Caco-2 (cell line): Measurements from ENCODE around the gene ARHGEF7. TPM values are rescaled to one million over a fixed set of nuclear protein-coding genes. Genes with fewer than 3 reads are reported as not detected.

Experiments
- BruUV-seq: library from RNA; stranded (reverse); fragments of 400-500 nt; replicated peaks from 2 replicates; lab custom pipeline; 2021; lab: Mats Ljungman, UMichigan
- CTCF ChIA-PET: fragments of 300-600 bp; sonication (Branson Sonifier 250); formaldehyde crosslinking; loops from one replicate; lab custom pipeline; 2022; ENCODE audit warnings: antibody characterized with exemption; lab: Charles Lee
- POLR2A ChIA-PET: fragments of 300-600 bp; sonication (Branson Sonifier 250); formaldehyde crosslinking; loops from one replicate; lab custom pipeline; 2022; ENCODE audit warnings: antibody characterized with exemption; lab: Charles Lee
- DNase-seq, 2 experiments: peaks; one replicate each; pipeline versions ENCODE4 v3.0.0 to v3.0.0-alpha.2; 2020 to 2022
- H3K27me3 ChIP-seq: replicated peaks from 2 replicates; pipeline ENCODE4 v1.6.0; 2011; ENCODE audit warnings: low read length; ENCODE audit not compliant: control insufficient read depth, insufficient read depth
- H3K36me3 ChIP-seq: 2 replicates; pipeline ENCODE4 v1.5.1; 2011; ENCODE audit warnings: low read length; ENCODE audit not compliant: control insufficient read depth, insufficient read depth
- H3K4me1 ChIP-seq: fragments of 250-450 bp; sonication (Bioruptor Pico); 2 replicates; pipeline ENCODE4 v1.5.1; 2020; ENCODE audit warnings: mild to moderate bottlenecking
- H3K4me3 ChIP-seq: 2 replicates; pipeline ENCODE4 v1.5.1; 2011; ENCODE audit warnings: low read depth, mild to moderate bottlenecking, control low read depth, low read length
- H3K9me3 ChIP-seq: fragments of 250-450 bp; sonication (Bioruptor Pico); 2 replicates; pipeline ENCODE4 v1.5.1; 2020; ENCODE audit warnings: mild to moderate bottlenecking, moderate library complexity
- H3K27ac Mint-ChIP-seq: one replicate; pipeline ENCODE4 v1.8.0; 2022; ENCODE audit warnings: mixed read lengths; ENCODE audit not compliant: unreplicated experiment
- H3K27me3 Mint-ChIP-seq: one replicate; pipeline ENCODE4 v1.8.0; 2022; ENCODE audit warnings: mixed read lengths; ENCODE audit not compliant: insufficient read depth, unreplicated experiment
- H3K36me3 Mint-ChIP-seq: one replicate; pipeline ENCODE4 v1.8.0; 2022; ENCODE audit warnings: mild to moderate bottlenecking, mixed read lengths; ENCODE audit not compliant: insufficient read depth, unreplicated experiment
- H3K4me1 Mint-ChIP-seq: one replicate; pipeline ENCODE4 v1.8.0; 2022; ENCODE audit warnings: low read depth, mixed read lengths; ENCODE audit not compliant: unreplicated experiment
- H3K4me3 Mint-ChIP-seq: one replicate; pipeline ENCODE4 v1.8.0; 2022; ENCODE audit warnings: mild to moderate bottlenecking, moderate library complexity, mixed read lengths; ENCODE audit not compliant: unreplicated experiment
- H3K9me3 Mint-ChIP-seq: one replicate; pipeline ENCODE4 v1.8.0; 2022; ENCODE audit warnings: mixed read lengths; ENCODE audit not compliant: unreplicated experiment
- intact Hi-C: fragments of 100-400 bp; cut with micrococcal nuclease; formaldehyde crosslinking; loops from one replicate; pipeline ENCODE4 v1.10.0; 2022; ENCODE audit not compliant: unreplicated experiment
- total RNA-seq: library from RNA; stranded (reverse); gene quantifications from 2 replicates; pipeline ENCODE4 v1.2.3, GENCODE V29; 2022
- TF ChIP-seq, protein P1 (sequence below), 2 experiments: fragments of 200-600 bp in 1 of 2; IDR thresholded peaks; 1 replicate in 1 of 2; 2 replicates in 1 of 2; pipeline versions ENCODE4 v1.5.1 to v1.8.0; 2011 to 2022; ENCODE audit warnings: antibody characterized with exemption in 1 of 2, control low read depth in 1 of 2, inconsistent platforms in 1 of 2, low read depth in 1 of 2, low read length in 1 of 2, mild to moderate bottlenecking in 1 of 2, moderate library complexity in 1 of 2; ENCODE audit not compliant: insufficient read depth in 1 of 2, severe bottlenecking in 1 of 2, unreplicated experiment in 1 of 2

The ARHGEF7 gene
- total RNA-seq, 1 experiment from 2014 or later: 60.5 TPM

DNA sequence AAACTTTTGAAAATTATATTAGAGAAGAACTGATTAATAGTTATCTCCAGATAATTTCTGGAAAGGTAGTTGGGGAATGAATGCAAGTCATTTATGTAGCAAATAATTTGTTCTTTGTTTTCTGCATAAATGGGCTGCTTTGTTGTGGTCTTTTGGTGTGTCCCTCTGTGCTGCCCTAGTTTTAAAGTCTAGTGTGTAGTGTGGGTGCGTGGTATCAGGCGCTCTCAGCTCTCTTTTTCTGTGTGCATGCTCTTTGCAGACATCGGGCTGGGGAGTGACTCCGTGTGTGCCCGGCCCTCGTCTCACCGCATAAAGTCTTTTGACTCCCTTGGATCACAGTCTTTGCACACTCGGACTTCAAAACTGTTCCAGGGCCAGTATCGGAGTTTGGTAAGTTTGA lies 94.5 kb downstream of the ARHGEF7 start:
- Mint-ChIP-seq H3K4me1 (peaks cover 31% of the 10 kb centered on the region), H3K9me3 (no peaks in the 10 kb centered on the region), H3K4me3 (no peak overlapping the region), H3K36me3 (peaks cover 37% of the 10 kb centered on the region), H3K27ac (no peak overlapping the region), H3K27me3 (no peaks in the 10 kb centered on the region)
- DNase-seq: no peak
- ChIA-PET CTCF (no interaction called here), POLR2A (no interaction called here)
- no TSS peak for BruUV-seq
- Histone ChIP-seq H3K4me3 (no peak overlapping the region), H3K9me3 (no peaks in the 10 kb centered on the region), H3K36me3 (no peaks in the 10 kb centered on the region; the same call in 1 of the 2 replicates), H3K27me3 (no peaks in the 10 kb centered on the region), H3K4me1 (peaks cover 21% of the 10 kb centered on the region)
- TF ChIP-seq, protein P1, sequence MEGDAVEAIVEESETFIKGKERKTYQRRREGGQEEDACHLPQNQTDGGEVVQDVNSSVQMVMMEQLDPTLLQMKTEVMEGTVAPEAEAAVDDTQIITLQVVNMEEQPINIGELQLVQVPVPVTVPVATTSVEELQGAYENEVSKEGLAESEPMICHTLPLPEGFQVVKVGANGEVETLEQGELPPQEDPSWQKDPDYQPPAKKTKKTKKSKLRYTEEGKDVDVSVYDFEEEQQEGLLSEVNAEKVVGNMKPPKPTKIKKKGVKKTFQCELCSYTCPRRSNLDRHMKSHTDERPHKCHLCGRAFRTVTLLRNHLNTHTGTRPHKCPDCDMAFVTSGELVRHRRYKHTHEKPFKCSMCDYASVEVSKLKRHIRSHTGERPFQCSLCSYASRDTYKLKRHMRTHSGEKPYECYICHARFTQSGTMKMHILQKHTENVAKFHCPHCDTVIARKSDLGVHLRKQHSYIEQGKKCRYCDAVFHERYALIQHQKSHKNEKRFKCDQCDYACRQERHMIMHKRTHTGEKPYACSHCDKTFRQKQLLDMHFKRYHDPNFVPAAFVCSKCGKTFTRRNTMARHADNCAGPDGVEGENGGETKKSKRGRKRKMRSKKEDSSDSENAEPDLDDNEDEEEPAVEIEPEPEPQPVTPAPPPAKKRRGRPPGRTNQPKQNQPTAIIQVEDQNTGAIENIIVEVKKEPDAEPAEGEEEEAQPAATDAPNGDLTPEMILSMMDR (IDR thresholded peaks at IDR 0.05; ENCODE audit: insufficient read depth in 1 of 2, low read depth in 1 of 2, low read length in 1 of 2, severe bottlenecking in 1 of 2, unreplicated experiment in 1 of 2): no peak
- intact Hi-C loops: no loop called here

DNA sequence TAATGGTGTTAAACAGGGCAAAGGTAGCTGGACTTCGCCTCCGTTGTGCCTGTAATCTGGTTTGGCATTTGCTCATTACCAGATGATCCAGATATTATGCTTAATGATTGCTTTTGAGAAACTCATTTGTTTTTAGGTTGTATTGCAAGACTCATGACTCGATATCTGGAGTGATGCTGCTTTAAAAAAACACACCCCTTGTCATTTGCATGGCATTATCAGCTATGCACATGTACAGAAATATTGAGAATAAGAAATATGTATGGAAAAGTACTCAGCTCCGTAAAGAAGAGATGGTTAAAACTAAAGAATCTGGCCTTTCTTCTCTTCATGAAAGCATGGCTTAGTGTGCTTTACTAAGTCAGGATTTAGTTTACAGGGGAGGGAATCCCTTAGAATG lies 95.0 kb downstream of the ARHGEF7 start:
- no peaks in the 10 kb centered on the region for H3K9me3 ChIP-seq
- ChIA-PET CTCF (no interaction called here), POLR2A (no interaction called here)
- Mint-ChIP-seq H3K4me1 (peaks cover 27% of the 10 kb centered on the region), H3K27ac (peak overlapping the region; percentile 76), H3K4me3 (no peak overlapping the region), H3K9me3 (no peaks in the 10 kb centered on the region), H3K27me3 (no peaks in the 10 kb centered on the region), H3K36me3 (peaks cover 37% of the 10 kb centered on the region)
- no peak overlapping the region for H3K4me3 ChIP-seq
- no peaks in the 10 kb centered on the region; the same call in 1 of the 2 replicates for H3K36me3 ChIP-seq
- no TSS peak for BruUV-seq
- intact Hi-C loops: no loop called here
- no peak for DNase-seq
- peaks cover 20% of the 10 kb centered on the region for H3K4me1 ChIP-seq
- TF ChIP-seq, protein P1 (IDR thresholded peaks at IDR 0.05; ENCODE audit: insufficient read depth in 1 of 2, low read depth in 1 of 2, low read length in 1 of 2, severe bottlenecking in 1 of 2, unreplicated experiment in 1 of 2): no peak
- H3K27me3 ChIP-seq: no peaks in the 10 kb centered on the region

DNA sequence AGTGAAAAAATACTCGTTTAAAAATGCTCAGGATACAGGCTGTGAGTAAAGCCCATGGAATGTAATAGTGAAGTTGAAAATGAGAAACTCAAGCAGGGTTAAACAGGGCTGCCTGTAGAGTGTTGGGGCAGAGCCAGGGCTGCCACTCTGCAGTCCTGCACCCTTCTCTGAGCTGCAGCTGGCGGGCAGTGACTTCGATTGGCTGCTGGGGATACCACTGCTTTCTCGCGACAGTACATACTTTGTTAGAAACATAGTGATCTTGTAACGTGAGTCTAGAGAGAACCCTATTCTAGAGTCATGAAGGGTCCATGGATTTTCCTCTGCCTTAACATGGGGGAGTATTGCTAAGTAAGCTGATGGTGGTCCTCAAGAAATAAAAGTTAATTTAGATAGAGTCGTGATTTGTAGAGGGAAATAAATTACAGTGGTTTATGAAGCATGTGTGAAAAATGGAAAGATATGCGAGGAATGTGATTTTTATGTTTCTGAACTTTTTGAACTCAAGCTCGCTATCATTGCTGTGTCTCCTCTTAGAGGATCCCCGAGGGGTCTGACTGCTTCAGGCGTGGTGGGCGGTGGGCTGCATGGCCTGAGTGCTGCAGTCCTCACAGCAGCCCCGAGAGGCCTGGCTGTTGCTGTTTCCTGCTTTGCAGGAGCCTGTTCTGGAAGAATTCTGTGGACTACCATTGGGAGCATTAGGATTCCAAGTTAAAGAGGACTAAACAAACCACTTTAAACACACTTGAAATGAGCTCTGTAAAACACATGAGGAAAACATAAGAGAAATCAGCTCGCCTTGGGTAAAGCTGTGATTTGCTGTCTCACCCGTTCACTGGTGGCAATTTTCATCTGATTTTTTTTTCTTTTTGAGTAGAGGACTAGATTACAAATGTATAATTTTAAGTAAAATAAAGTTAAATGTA lies 95.7 kb downstream of the ARHGEF7 start:
- H3K9me3 Mint-ChIP-seq: no peaks in the 10 kb centered on the region
- intact Hi-C loops: no loop called here
- Histone ChIP-seq H3K27me3 (no peaks in the 10 kb centered on the region), H3K9me3 (no peaks in the 10 kb centered on the region), H3K4me3 (no peak overlapping the region), H3K4me1 (peaks cover 20% of the 10 kb centered on the region), H3K36me3 (no peaks in the 10 kb centered on the region; the same call in 1 of the 2 replicates)
- no peak for DNase-seq
- BruUV-seq: no TSS peak
- TF ChIP-seq, protein P1 (IDR thresholded peaks at IDR 0.05; ENCODE audit: insufficient read depth in 1 of 2, low read depth in 1 of 2, low read length in 1 of 2, severe bottlenecking in 1 of 2, unreplicated experiment in 1 of 2): no peak
- H3K36me3 Mint-ChIP-seq: peaks cover 32% of the 10 kb centered on the region
- H3K27ac Mint-ChIP-seq: peak overlapping the region; percentile 76
- no peaks in the 10 kb centered on the region for H3K27me3 Mint-ChIP-seq
- H3K4me1 Mint-ChIP-seq: peaks cover 27% of the 10 kb centered on the region
- H3K4me3 Mint-ChIP-seq: no peak overlapping the region
- ChIA-PET POLR2A (interaction anchor here (0.7 kb wide), 1 partner anchor 57 kb away, joined by 4 read pairs; no protein-coding TSS in a partner anchor), CTCF (interaction anchor here (0.6 to 0.7 kb wide), 2 partner anchors 14 to 33 kb away, joined by 4 read pairs; no protein-coding TSS in a partner anchor)
